Eye (tissue), 1 donor: Measurements from ENCODE around the gene PRMT7.

ENCODE experiments used
- DNase-seq: peaks from one replicate; pipeline ENCODE4 v3.0.0-alpha.2; 2015

The PRMT7 gene

GRCh38 chr16:68348639-68349445 lies 38.0 kb downstream of the PRMT7 start:
- DNase-seq, result no peak

- DNase-seq, result no peak
Observed at GRCh38 chr16:68349838-68350410, 39.1 kb downstream of the PRMT7 start.

GRCh38 chr16:68350813-68351350 lies 40.1 kb downstream of the PRMT7 start:
- no peak for DNase-seq

- DNase-seq, result no peak
Observed at GRCh38 chr16:68351463-68351862, 40.6 kb downstream of the PRMT7 start.

GRCh38 chr16:68351991-68352431 lies 41.2 kb downstream of the PRMT7 start:
- no peak for DNase-seq

- DNase-seq, result no peak
Observed at GRCh38 chr16:68353366-68353765, 42.5 kb downstream of the PRMT7 start.

- DNase-seq, result no peak
Observed at GRCh38 chr16:68354816-68355215, 44.0 kb downstream of the PRMT7 start.

- no peak for DNase-seq
Observed at GRCh38 chr16:68355447-68356248, 44.8 kb downstream of the PRMT7 start.

GRCh38 chr16:68356249-68356918 lies 45.6 kb downstream of the PRMT7 start:
- DNase-seq, result no peak

GRCh38 chr16:68356919-68357286 lies 46.1 kb downstream of the PRMT7 start:
- no peak for DNase-seq

GRCh38 chr16:68357521-68357922 lies 46.7 kb downstream of the PRMT7 start:
- DNase-seq, result no peak

- DNase-seq, result no peak
Observed at GRCh38 chr16:68357923-68358322, 47.1 kb downstream of the PRMT7 start.

GRCh38 chr16:68358951-68359350 lies 48.1 kb downstream of the PRMT7 start:
- DNase-seq, result no peak

GRCh38 chr16:68359398-68360191 lies 48.8 kb downstream of the PRMT7 start:
- DNase-seq, result no peak

- DNase-seq, result no peak
Observed at GRCh38 chr16:68360547-68360946, 49.7 kb downstream of the PRMT7 start.

- DNase-seq, result no peak
Observed at GRCh38 chr16:68360956-68361355, 50.1 kb downstream of the PRMT7 start.

GRCh38 chr16:68361485-68361884 lies 50.7 kb downstream of the PRMT7 start:
- DNase-seq, result no peak

GRCh38 chr16:68362262-68362913 lies 51.6 kb downstream of the PRMT7 start:
- no peak for DNase-seq

GRCh38 chr16:68362947-68363657 lies 52.3 kb downstream of the PRMT7 start:
- DNase-seq, result no peak

GRCh38 chr16:68363658-68364521 lies 53.1 kb downstream of the PRMT7 start:
- DNase-seq, result no peak
